Caco-2 (cell line): ENCODE results near the gene FTCDNL1. TPM values are rescaled to one million over a fixed set of nuclear protein-coding genes. Genes with fewer than 3 reads are reported as not detected.

ENCODE experiments used
- BruUV-seq: library from RNA; stranded (reverse); fragments of 400-500 nt; replicated peaks from 2 replicates; lab custom pipeline; 2021; lab: Mats Ljungman, UMichigan
- CTCF ChIA-PET: fragments of 300-600 bp; sonication (Branson Sonifier 250); formaldehyde crosslinking; loops from one replicate; lab custom pipeline; 2022; ENCODE audit warnings: antibody characterized with exemption; lab: Charles Lee
- POLR2A ChIA-PET: fragments of 300-600 bp; sonication (Branson Sonifier 250); formaldehyde crosslinking; loops from one replicate; lab custom pipeline; 2022; ENCODE audit warnings: antibody characterized with exemption; lab: Charles Lee
- DNase-seq, 2 experiments: peaks; one replicate each; pipeline versions ENCODE4 v3.0.0 to v3.0.0-alpha.2; 2020 to 2022
- H3K27me3 ChIP-seq: replicated peaks from 2 replicates; pipeline ENCODE4 v1.6.0; 2011; ENCODE audit warnings: low read length; ENCODE audit not compliant: control insufficient read depth, insufficient read depth
- H3K36me3 ChIP-seq: 2 replicates; pipeline ENCODE4 v1.5.1; 2011; ENCODE audit warnings: low read length; ENCODE audit not compliant: control insufficient read depth, insufficient read depth
- H3K4me1 ChIP-seq: fragments of 250-450 bp; sonication (Bioruptor Pico); 2 replicates; pipeline ENCODE4 v1.5.1; 2020; ENCODE audit warnings: mild to moderate bottlenecking
- H3K4me3 ChIP-seq: 2 replicates; pipeline ENCODE4 v1.5.1; 2011; ENCODE audit warnings: low read depth, mild to moderate bottlenecking, control low read depth, low read length
- H3K9me3 ChIP-seq: fragments of 250-450 bp; sonication (Bioruptor Pico); 2 replicates; pipeline ENCODE4 v1.5.1; 2020; ENCODE audit warnings: mild to moderate bottlenecking, moderate library complexity
- H3K27ac Mint-ChIP-seq: one replicate; pipeline ENCODE4 v1.8.0; 2022; ENCODE audit warnings: mixed read lengths; ENCODE audit not compliant: unreplicated experiment
- H3K27me3 Mint-ChIP-seq: one replicate; pipeline ENCODE4 v1.8.0; 2022; ENCODE audit warnings: mixed read lengths; ENCODE audit not compliant: insufficient read depth, unreplicated experiment
- H3K36me3 Mint-ChIP-seq: one replicate; pipeline ENCODE4 v1.8.0; 2022; ENCODE audit warnings: mild to moderate bottlenecking, mixed read lengths; ENCODE audit not compliant: insufficient read depth, unreplicated experiment
- H3K4me1 Mint-ChIP-seq: one replicate; pipeline ENCODE4 v1.8.0; 2022; ENCODE audit warnings: low read depth, mixed read lengths; ENCODE audit not compliant: unreplicated experiment
- H3K4me3 Mint-ChIP-seq: one replicate; pipeline ENCODE4 v1.8.0; 2022; ENCODE audit warnings: mild to moderate bottlenecking, moderate library complexity, mixed read lengths; ENCODE audit not compliant: unreplicated experiment
- H3K9me3 Mint-ChIP-seq: one replicate; pipeline ENCODE4 v1.8.0; 2022; ENCODE audit warnings: mixed read lengths; ENCODE audit not compliant: unreplicated experiment
- intact Hi-C: fragments of 100-400 bp; cut with micrococcal nuclease; formaldehyde crosslinking; loops from one replicate; pipeline ENCODE4 v1.10.0; 2022; ENCODE audit not compliant: unreplicated experiment
- total RNA-seq: library from RNA; stranded (reverse); gene quantifications from 2 replicates; pipeline ENCODE4 v1.2.3, GENCODE V29; 2022
- TF ChIP-seq, protein P1 (sequence below), 2 experiments: fragments of 200-600 bp in 1 of 2; IDR thresholded peaks; 1 replicate in 1 of 2; 2 replicates in 1 of 2; pipeline versions ENCODE4 v1.5.1 to v1.8.0; 2011 to 2022; ENCODE audit warnings: antibody characterized with exemption in 1 of 2, control low read depth in 1 of 2, inconsistent platforms in 1 of 2, low read depth in 1 of 2, low read length in 1 of 2, mild to moderate bottlenecking in 1 of 2, moderate library complexity in 1 of 2; ENCODE audit not compliant: insufficient read depth in 1 of 2, severe bottlenecking in 1 of 2, unreplicated experiment in 1 of 2

FTCDNL1 gene
- total RNA-seq, 1 experiment from 2014 or later: 0.68 TPM

DNA sequence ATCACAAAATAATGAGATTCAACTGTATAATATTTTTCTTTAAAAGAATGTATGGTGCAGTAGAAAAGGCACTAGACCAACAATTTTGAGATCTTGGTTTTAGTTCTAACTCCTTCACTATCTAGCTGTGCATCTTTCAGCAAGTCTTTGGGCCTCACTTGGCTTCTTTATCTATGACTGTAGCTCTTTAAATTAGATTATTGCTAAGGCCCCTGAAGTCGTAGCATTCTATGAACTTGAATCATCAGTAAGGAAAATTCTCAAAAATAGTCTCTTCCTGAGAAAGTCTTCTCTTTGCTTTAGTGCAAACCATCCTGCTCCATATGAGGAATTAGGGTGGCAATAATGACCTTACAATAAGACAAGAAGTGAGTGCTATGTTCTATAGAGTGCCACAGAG is 140.4 kb downstream of the FTCDNL1 start:
- H3K4me1 ChIP-seq: no peaks in the 10 kb centered on the region
- Mint-ChIP-seq H3K27me3 (peaks cover 3% of the 10 kb centered on the region), H3K4me3 (no peak overlapping the region), H3K4me1 (peaks cover 3% of the 10 kb centered on the region), H3K27ac (no peak overlapping the region), H3K36me3 (no peaks in the 10 kb centered on the region), H3K9me3 (peaks cover 24% of the 10 kb centered on the region)
- no TSS peak for BruUV-seq
- H3K4me3 ChIP-seq: no peak overlapping the region
- TF ChIP-seq, protein P1, sequence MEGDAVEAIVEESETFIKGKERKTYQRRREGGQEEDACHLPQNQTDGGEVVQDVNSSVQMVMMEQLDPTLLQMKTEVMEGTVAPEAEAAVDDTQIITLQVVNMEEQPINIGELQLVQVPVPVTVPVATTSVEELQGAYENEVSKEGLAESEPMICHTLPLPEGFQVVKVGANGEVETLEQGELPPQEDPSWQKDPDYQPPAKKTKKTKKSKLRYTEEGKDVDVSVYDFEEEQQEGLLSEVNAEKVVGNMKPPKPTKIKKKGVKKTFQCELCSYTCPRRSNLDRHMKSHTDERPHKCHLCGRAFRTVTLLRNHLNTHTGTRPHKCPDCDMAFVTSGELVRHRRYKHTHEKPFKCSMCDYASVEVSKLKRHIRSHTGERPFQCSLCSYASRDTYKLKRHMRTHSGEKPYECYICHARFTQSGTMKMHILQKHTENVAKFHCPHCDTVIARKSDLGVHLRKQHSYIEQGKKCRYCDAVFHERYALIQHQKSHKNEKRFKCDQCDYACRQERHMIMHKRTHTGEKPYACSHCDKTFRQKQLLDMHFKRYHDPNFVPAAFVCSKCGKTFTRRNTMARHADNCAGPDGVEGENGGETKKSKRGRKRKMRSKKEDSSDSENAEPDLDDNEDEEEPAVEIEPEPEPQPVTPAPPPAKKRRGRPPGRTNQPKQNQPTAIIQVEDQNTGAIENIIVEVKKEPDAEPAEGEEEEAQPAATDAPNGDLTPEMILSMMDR (IDR thresholded peaks at IDR 0.05; ENCODE audit: insufficient read depth in 1 of 2, low read depth in 1 of 2, low read length in 1 of 2, severe bottlenecking in 1 of 2, unreplicated experiment in 1 of 2): no peak
- no peaks in the 10 kb centered on the region for H3K36me3 ChIP-seq
- ChIA-PET POLR2A (no interaction called here), CTCF (no interaction called here)
- DNase-seq: no peak
- H3K9me3 ChIP-seq: peaks cover 8% of the 10 kb centered on the region
- H3K27me3 ChIP-seq: no peaks in the 10 kb centered on the region
- intact Hi-C loops: no loop called here

Other genes starting within 250 kb of the FTCDNL1 start
- gene C2orf69, start 60.1 kb upstream of the FTCDNL1 start, total RNA-seq: 16.6 and 17.1 TPM in 2 replicates
- 13.9 and 14.5 TPM in 2 replicates for gene TYW5, start 104.3 kb upstream of the FTCDNL1 start, total RNA-seq
- 39.4 and 42.1 TPM in 2 replicates for gene MAIP1, start 104.4 kb upstream of the FTCDNL1 start, total RNA-seq